Measurements from ENCODE around the gene SCGN. TPM values are rescaled to one million over a fixed set of nuclear protein-coding genes. Genes with fewer than 3 reads are reported as not detected.
A peak's percentile ranks its signal among the peaks of the same experiment; 100 is the strongest.

SCGN gene
- total and polyA plus RNA-seq, 9 of the 15 experiments (the other 6 are each of a cell fraction or from before 2014, with no cell fraction given) = not detected

GRCh38 chr6:25726122-25726911 lies 74.3 kb downstream of the SCGN start:
- H3K79me2 ChIP-seq (ENCODE audit: control insufficient read depth, insufficient read depth, low read length) = no peaks in the 10 kb centered on the region
- ATAC-seq (peak; percentile 82), FAIRE-seq (no peak), DNase-seq (ENCODE audit: extremely low read depth in 1 of 4, low spot score in 3 of 4) (peak; percentile 35 to 70 (median 44))
- peak overlapping the region; percentile 50; the same call in 2 of the 3 replicates for H3K27ac ChIP-seq (ENCODE audit: extremely low read depth, low read depth, low read length)
- H3K4me1 ChIP-seq (replicated peaks in 1 of 2; ENCODE audit: control insufficient read depth in 2 of 2, insufficient read depth in 2 of 2, low read length in 2 of 2) = peaks cover 0 to 10% of the 10 kb centered on the region in 2 experiments; a peak in 2 of 5 replicates
- no peaks in the 10 kb centered on the region for H3K9me3 ChIP-seq (replicated peaks; ENCODE audit: control insufficient read depth, insufficient read depth, low read depth, low read length)
- BruUV-seq (replicated peaks) = TSS peak; percentile 99
- peak overlapping the region; percentile 43 for H3K4me2 ChIP-seq (ENCODE audit: insufficient read depth, low read length)
- 0 out of 4 replicates have a peak overlapping the region, but pooled peaks of 1 of the 2 experiments have one; percentile 2 for H3K9ac ChIP-seq (ENCODE audit: insufficient read depth in 1 of 2, low read depth in 2 of 2, low read length in 2 of 2)
- H3K27me3 ChIP-seq (ENCODE audit: control insufficient read depth in 2 of 2, insufficient read depth in 2 of 2, low read length in 2 of 2) = peaks cover 24 to 39% of the 10 kb centered on the region in 2 experiments
- no peaks in the 10 kb centered on the region for H4K20me1 ChIP-seq (replicated peaks; ENCODE audit: control insufficient read depth, insufficient read depth, low read length)
- WGBS (ENCODE audit: insufficient coverage, low coverage, missing lambda C conversion rate) = 22% methylated on average over 37 of the region's 37 CpGs
- intact Hi-C loops (cut with micrococcal nuclease) (no loop called here), in situ Hi-C loops (cut with MboI) (no loop called here)
- H3K9me1 ChIP-seq (ENCODE audit: control insufficient read depth, insufficient read depth, low read length) = no peaks in the 10 kb centered on the region
- CTCF ChIA-PET (ENCODE audit: low intra/inter-chr PET ratio) = no interaction called here
- no peaks in the 10 kb centered on the region for H3K36me3 ChIP-seq (ENCODE audit: control insufficient read depth, insufficient read depth, low read length)
- H2AFZ ChIP-seq (ENCODE audit: low read depth, low read length) = peak overlapping the region; percentile 53; the same call in 1 of the 2 replicates
- H3K4me3 ChIP-seq = peak overlapping the region; percentile 11; the same call in 1 of the 2 replicates
- POLR2A ChIA-PET = interaction anchor here (0.6 to 1.4 kb wide), 4 partner anchors 10 to 295 kb away, joined by 3 to 4 read pairs (median 4); a partner anchor contains a TSS
- no peak; a peak in 1 of 3 replicates for TF ChIP-seq CBX3 (IDR thresholded peaks at IDR 0.05; ENCODE audit: borderline replicate concordance in 1 of 2, low read length in 2 of 2)
- no peak for TF ChIP-seq ID3 (CRISPR knock-in tag; IDR thresholded peaks at IDR 0.05)
- TF ChIP-seq ID3 (tag; IDR thresholded peaks at IDR 0.05) = no peak
- TF ChIP-seq KDM4B (IDR thresholded peaks at IDR 0.05; ENCODE audit: borderline replicate concordance in 2 of 2, low read depth in 1 of 2) = no peak
- no peak for TF ChIP-seq MED1 (CRISPR knock-in tag; IDR thresholded peaks at IDR 0.05; ENCODE audit: borderline replicate concordance)
- no peak for TF ChIP-seq PTTG1 (tag; IDR thresholded peaks at IDR 0.05; ENCODE audit: low read depth)
- TF ChIP-seq SMAD3 (CRISPR knock-in tag; conservative IDR thresholded peaks at IDR 0.05) = no peak
- TF ChIP-seq SIN3B (IDR thresholded peaks at IDR 0.05; ENCODE audit: low read depth) = no peak
- TF ChIP-seq PML (IDR thresholded peaks at IDR 0.05; ENCODE audit: low read length) = peak; percentile 67
- TF ChIP-seq NBN (IDR thresholded peaks at IDR 0.05; ENCODE audit: low read depth) = no peak
- TF ChIP-seq BRF1 (IDR thresholded peaks at IDR 0.05; ENCODE audit: borderline replicate concordance, extremely low read depth, insufficient read length) = no peak
- no peak for TF ChIP-seq ZNF253 (CRISPR knock-in tag; conservative IDR thresholded peaks at IDR 0.05)
- TF ChIP-seq SLC30A9 (CRISPR knock-in tag; IDR thresholded peaks at IDR 0.05) = no peak
- no peak for TF ChIP-seq ZNF263 (CRISPR knock-in tag; IDR thresholded peaks at IDR 0.05; ENCODE audit: borderline replicate concordance)
- TF ChIP-seq UBTF (IDR thresholded peaks at IDR 0.05; ENCODE audit: borderline replicate concordance in 1 of 2, low read depth in 2 of 2, low read length in 2 of 2) = no peak
- 0 out of 2 replicates have a peak, but pooled peaks have one; percentile 20 for TF ChIP-seq EP300 (IDR thresholded peaks at IDR 0.05; ENCODE audit: low read length)
- TF ChIP-seq RBFOX2 (IDR thresholded peaks at IDR 0.05; ENCODE audit: low read depth, low read length) = peak; percentile 71
- TF ChIP-seq ETS1 (conservative IDR thresholded peaks at IDR 0.05; ENCODE audit: control insufficient read depth, low read depth, low read length) = no peak

Data from K562 (cell line).